ENCODE data around the gene ALK.

Gene ALK

GRCh38 chr2:29921560-29921915 is at the start of gene ALK:
Gene ALK (minus strand): TSS chr2:29921586. CDS start chr2:29920659, 927 bp downstream.
- DNase-seq = peak; percentile 91

GRCh38 chr2:29966266-29966665 is 44.9 kb upstream of the ALK start:
- DNase-seq = no peak

- no peak for DNase-seq
These were observed 42.7 kb upstream of the ALK start for GRCh38 chr2:29963972-29964570.

GRCh38 chr2:29962922-29963321 is 41.5 kb upstream of the ALK start:
- no peak for DNase-seq

- no peak for DNase-seq
These were observed 32.9 kb upstream of the ALK start for GRCh38 chr2:29954316-29954715.

GRCh38 chr2:29952973-29953372 is 31.6 kb upstream of the ALK start:
- no peak for DNase-seq

- DNase-seq = no peak
These were observed 30.2 kb upstream of the ALK start for GRCh38 chr2:29951576-29951975.

- peak; percentile 21 for DNase-seq
These were observed 29.1 kb upstream of the ALK start for GRCh38 chr2:29950481-29950880.

- DNase-seq = no peak
These were observed 27.7 kb upstream of the ALK start for GRCh38 chr2:29949042-29949441.

GRCh38 chr2:29946505-29946904 is 25.1 kb upstream of the ALK start:
- DNase-seq = no peak

- DNase-seq = no peak
These were observed 21.3 kb upstream of the ALK start for GRCh38 chr2:29942711-29943110.

GRCh38 chr2:29940706-29941105 is 19.3 kb upstream of the ALK start:
- peak; percentile 80 for DNase-seq

- DNase-seq = no peak
These were observed 14.6 kb upstream of the ALK start for GRCh38 chr2:29936020-29936419.

- DNase-seq = no peak
These were observed 10.4 kb upstream of the ALK start for GRCh38 chr2:29931818-29932217.

GRCh38 chr2:29923110-29923721 is 1.8 kb upstream of the ALK start:
- DNase-seq = peak; percentile 69

- no peak for DNase-seq
These were observed 1.2 kb upstream of the ALK start for GRCh38 chr2:29922605-29923004.

GRCh38 chr2:29920631-29921559 is 491 bp downstream of the ALK start:
- DNase-seq = no peak

GRCh38 chr2:29920130-29920577 is 1.2 kb downstream of the ALK start:
- peak; percentile 78 for DNase-seq

- DNase-seq = no peak
These were observed 2.4 kb downstream of the ALK start for GRCh38 chr2:29918941-29919340.

- no peak for DNase-seq
These were observed 3.6 kb downstream of the ALK start for GRCh38 chr2:29917781-29918180.

GRCh38 chr2:29916571-29916970 is 4.8 kb downstream of the ALK start:
- no peak for DNase-seq

GRCh38 chr2:29910960-29911359 is 10.4 kb downstream of the ALK start:
- DNase-seq = no peak

GRCh38 chr2:29910465-29910864 is 10.9 kb downstream of the ALK start:
- no peak for DNase-seq

- DNase-seq = no peak
These were observed 19.0 kb downstream of the ALK start for GRCh38 chr2:29902356-29902755.
